D341Med (cell line): ENCODE data around the gene MAPKAPK2.

Experiments used
- DNase-seq: peaks from one replicate; pipeline ENCODE4 v3.0.0; 2012; ENCODE audit warnings: low spot score

The MAPKAPK2 gene

DNA sequence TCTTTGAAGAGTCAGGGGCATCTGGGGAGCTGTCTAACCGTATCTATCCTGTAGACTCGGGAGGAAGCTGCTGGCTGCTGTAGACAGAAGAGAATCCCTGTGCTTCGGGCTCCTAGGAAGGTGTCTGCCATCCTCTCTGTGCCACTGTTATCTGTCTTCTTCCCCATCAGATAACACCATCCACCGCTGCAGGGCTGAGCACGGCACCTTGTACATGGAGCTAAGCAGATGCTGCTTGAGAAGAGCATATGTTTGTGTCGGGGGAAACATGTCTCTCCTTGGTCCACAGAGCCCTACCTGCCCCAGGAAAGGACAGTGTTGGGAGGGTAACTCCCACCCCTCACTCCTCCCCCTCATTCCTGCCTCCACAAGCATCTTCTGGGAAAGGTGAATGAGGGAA lies 1.4 kb upstream of the MAPKAPK2 start:
- no peak for DNase-seq

DNA sequence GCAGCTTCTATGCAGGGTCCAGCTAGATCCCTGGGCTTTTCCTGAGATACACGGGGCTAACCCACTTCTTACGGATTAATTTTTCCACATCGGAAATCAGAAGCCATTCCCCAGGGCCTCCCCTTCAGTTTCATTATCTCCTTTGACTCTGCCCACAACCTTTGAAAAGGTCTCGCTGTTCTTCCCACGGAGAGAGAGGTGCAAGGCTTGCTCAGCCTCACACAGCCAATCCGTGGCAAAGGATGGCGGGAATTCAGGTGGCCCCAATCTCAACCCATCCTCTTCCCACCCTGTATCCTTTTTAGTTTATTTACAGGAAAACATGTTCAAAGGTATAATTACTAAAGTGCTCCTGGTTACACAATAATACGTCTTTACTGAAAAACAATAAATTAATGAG lies 702 bp upstream of the MAPKAPK2 start:
- DNase-seq: no peak

DNA sequence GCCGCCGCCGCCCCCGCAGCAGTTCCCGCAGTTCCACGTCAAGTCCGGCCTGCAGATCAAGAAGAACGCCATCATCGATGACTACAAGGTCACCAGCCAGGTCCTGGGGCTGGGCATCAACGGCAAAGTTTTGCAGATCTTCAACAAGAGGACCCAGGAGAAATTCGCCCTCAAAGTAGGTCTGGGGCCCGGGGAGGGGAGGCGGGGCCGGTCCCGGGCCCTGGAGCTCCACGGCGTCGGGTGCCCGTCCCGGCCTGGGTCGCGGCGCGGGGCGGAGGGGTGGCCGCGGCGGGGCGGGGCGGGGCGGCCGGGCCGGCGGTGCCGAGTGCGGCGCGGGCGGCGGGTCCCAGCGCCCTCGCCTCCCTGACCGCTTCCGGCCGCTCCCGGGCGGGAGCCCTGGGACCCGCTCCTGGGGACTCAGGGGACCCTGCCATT lies 646 bp downstream of the MAPKAPK2 start:
- peak; percentile 83 for DNase-seq

DNA sequence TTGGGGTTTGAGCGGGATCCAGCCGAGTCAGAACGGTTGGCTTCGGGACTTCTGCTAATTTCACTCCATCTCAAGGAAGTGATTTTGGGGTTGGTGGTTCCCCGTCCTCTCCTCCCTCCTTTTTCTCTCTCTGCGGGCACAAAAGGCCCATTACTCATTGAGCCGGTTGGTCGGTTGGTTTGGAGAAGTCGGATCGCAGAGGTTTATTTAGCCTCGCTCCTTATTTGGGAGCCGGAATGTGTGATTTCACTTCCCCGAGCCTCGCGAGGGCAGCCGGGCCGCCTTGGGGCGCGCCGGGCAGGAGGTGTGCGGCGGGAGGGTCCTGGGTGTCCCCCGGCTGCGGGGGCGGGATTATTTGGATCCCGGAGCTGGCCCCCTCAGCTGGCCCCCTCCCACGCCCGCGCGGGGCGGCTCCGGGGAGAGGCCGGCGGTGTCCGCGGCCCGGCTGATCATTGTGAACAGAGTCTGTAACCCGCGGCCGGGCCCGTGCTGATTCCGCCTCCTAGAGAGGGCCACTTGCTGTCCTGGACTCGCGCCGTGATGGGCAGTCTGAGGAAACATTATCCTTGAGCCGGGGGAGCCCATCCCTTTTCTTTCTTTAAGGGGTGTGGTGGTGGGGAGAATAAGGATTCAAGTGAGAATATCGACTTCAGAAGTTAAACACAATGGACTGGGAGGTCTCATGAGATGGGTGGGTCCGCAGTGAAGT lies 1.2 kb downstream of the MAPKAPK2 start:
- DNase-seq: peak; percentile 85

DNA sequence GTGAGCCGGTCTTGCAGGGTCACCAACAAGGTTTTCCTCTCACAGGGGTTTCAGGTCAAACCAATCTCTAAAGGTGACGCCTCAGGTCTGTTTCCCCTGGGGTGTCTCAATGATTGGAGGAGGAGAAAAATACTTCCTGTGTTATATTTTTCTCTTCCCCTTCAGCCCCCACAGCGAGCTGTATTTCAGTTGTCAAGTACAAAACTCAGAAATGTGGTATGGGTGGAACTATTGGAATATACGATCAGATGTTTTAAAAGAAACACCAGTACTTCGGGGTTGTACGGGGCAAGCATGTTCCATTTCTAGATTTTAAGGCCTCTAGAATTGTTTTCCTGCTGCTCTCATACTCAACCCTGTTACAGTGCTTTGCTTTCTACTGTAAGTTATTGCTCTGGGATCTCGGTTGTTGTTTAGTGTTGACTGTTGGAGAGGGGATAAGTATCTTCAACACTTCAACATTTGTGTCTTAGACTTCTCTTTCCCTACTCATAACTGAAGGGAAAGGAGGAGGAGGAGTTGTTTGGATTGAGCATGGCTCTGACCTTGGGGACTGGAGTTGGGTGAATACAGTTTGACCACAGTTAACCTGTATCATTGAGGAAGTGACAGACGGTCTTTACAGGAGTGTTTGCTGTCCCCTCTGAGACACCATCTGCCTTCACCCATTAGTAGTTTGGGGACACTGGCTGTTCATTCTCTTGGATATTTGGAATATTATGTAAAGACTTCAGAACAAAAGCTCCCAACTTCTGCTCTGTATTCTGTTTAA lies 2.0 kb downstream of the MAPKAPK2 start:
- no peak for DNase-seq

DNA sequence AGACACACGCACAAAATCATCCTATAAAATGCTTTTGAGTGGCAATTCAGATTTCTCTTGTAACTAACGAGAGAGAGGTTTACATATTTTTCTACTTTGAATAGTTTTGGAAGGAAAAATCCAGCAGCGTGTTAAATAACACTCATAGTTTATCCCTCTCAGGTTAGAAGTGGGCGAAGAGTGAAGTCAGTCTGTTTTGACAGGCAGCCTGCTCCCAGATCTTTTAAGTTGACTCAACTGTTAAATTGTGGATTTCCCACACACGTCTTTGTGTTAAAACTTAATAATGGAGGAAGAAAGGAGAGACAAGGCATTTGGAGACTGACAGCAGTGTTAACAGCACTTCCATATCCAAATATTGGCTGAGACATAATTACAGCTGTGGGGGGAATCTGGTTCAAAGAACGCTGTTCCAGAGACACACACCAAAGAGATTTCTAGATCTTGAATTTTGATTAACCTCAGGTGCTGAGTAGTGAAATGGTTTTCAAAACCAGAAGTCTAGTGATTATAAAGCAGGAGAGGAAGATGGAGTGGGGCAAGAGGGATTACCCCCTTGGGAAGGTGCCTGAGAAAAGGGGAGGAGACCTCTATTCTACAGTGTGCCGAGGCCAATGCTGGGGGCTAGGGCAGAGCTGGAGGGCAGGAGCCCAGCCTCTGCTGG lies 2.7 kb downstream of the MAPKAPK2 start:
- no peak for DNase-seq

DNA sequence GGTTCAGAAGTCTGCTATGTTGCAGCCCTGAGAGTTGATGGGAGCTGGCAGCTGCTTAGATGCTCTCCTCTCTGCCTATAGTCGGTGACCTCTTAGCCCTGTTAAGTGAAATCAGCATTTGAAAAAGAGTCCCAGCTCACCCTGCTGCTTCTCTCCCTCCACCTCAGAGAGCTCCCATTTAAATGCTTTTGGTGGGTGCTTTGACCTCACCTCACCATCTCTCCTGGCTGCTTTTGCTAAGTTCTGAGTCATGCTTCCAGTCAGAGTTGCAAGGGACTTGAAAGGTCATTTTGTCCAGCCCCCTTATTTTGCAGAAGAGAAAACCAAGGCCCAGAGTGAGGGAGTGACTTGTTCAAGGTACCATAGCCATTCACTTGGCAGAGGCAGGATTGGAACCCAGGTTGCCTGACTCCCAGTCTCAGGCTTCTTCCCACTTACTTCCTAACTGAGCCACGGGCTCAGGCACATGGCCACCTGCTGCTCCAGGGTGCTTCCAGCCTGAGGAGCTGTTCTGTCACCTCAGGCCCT lies 3.3 kb downstream of the MAPKAPK2 start:
- no peak for DNase-seq

DNA sequence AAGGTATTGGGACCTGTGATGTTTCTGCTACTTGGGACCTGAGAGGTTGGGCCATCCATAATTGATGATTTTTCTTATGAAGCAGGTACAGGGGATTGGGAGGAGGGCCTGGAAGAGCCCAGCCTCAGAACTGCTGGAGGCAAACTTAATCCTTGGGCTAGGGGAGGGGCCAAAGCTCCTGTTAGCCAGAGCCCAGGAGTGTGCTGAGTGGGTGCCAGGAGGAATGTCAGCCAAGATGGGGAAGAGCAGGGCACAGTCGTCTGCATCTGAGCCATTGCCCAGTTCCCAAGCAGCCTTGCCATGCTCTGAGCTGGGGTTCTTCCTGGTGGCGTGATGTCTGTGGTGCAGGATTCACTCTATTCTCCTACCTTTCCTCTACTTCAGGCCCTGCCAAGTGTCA lies 5.8 kb downstream of the MAPKAPK2 start:
- DNase-seq: no peak

DNA sequence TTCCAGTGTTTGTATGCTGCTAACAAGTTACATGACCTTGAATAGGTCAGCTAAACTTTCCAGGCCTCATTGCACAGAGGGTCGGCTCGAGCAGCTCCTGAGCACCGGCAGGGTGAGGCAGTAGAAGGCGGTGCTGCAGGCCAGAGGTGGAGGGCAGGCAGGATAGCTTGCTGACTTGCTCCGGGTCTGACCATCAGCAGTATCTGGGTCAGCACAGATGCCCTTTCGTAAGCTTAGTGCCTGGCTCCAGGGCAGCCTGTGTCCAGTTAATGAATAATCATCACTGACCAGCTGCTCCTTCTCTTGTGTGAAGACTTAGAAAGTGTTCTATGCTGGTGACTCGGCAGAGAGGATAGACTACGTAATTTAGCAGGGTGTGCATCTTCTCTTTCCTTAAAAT lies 6.9 kb downstream of the MAPKAPK2 start:
- no peak for DNase-seq

DNA sequence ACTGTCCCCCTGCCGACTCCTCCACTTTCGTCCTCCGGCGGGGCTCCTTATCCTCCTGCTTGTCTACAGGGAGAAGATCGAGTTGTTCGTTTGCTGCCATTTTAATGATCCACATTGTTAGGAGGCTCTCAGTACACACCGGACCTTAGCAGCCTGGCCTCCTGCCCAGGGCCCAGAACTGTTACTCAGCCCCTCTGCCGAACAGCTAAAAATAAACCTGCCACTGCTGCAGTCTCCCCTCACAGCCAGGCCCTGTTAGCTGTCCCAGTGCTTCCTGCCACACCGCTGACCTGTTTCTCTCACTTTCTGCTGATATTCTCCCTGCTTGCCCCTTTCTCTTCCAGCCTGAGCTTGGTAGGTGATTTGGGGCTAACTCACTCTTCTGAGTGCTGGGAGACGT lies 8.3 kb downstream of the MAPKAPK2 start:
- no peak for DNase-seq

DNA sequence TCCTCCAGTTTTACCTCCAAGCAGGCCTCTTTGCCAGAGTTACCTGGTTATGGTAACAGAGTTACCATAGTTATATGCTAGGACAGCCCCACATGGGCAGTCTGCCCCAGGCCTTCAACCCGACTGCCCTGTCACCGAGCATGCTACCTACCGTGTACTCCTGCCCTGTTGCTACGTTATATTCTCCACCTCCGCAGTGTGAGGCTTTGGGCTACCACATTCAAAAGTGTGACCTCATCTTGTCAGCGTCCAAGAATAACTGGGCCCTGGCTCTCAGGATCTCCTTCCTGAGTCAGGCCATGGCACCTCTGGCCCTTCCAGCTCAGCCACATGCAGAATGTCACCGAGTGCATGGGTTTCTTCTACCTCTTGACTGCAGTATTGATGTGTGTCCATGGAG lies 8.9 kb downstream of the MAPKAPK2 start:
- no peak for DNase-seq

DNA sequence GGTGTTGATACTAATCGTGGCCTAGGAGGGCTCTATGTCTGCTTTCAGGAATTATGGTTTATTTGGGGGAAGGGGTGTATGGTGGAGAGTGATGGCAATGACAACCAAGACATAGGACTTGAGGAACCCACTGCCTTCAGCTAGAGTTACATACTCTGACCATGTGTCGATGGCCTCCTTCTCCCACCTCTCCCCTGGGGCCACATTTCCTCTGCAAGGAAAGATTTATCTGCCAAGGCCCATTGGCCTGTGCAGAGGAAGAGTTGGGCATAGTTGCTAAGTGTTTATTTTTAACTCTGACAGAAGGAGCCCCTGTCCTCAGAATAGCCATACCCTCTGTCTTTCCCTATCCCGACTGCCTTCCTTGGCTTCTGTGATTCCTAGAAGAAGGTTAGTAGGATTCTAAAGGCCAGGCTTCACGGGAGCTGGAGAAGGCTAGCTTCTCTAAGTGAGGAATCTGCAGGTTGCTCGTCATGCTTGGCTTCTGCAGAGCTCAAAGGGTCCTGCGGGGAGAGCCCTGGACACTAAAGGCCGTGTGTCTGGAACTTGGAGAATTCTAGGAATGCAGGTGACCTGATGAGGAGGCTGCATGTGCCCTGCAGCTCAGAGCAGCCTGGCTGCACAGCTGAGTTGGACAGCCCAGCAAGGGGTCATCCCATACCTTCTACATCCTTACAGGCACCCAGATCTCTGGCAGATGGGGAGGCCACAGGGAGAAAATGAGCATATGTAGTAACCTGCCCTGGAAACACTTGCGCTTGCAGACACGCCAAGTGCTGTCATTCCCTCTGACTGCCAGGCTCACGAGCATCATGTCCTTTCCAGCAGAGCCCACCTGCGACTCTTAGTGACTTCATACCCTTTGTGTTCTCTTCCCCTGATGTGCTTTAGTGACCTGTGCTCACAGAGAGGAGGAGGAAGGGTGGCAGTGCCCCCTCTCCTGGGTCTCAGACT lies 9.7 kb downstream of the MAPKAPK2 start:
- DNase-seq: no peak

DNA sequence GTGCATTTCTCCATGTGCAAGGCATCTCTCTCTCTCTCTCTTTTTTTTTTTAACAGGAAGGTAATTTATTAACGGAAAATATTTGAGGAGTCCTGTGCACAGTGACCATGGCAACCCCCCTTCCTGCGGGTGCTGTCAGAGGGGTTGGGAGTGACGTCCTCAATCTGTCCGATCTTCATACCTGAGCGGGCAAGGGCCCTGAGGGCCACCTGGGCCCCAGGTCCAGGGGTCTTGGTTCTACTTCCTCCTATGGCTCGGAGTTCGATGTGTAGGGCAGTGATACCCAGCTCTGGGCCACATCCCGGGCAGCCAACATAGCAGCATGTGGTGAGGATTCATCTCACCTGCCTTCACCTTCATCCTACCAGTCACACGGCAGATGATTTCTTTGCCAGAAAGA lies 11.0 kb downstream of the MAPKAPK2 start:
- DNase-seq: no peak

DNA sequence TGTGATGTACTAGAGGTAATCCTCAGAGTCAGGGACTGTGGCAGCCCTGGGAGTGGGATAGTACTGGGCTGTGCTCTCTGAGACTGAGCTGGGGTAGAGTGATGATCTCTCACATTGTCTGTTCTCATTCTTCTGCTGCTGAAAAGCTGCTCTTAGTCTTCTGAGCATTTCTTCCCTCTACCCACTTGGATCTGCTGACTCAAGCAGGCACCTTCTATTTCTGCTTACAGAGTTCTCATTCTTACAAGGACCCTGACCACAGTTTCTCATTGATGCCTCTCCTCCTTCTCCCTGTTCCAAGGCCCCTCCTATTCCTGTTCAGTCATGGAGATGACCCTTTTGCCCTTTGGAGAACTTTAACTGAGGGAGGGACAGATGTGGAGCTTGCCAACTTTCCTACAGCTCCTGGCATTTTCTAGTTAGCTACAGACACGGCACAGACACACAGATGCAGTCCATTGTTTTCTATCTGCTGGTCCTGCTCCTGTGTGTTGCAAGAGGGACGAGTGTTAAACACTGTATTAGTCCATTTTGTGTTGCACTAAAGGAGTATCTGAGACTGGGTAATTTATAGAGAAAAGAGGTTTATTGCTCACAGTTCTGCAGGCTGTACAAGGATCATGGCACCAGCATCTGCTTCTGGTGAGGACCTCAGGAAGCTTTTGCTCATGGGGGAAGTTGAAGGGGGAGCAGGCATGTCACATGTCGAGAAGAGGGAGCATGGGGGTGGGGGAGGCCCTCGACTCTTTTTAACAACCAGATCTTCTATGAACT lies 12.3 kb downstream of the MAPKAPK2 start:
- DNase-seq: no peak

DNA sequence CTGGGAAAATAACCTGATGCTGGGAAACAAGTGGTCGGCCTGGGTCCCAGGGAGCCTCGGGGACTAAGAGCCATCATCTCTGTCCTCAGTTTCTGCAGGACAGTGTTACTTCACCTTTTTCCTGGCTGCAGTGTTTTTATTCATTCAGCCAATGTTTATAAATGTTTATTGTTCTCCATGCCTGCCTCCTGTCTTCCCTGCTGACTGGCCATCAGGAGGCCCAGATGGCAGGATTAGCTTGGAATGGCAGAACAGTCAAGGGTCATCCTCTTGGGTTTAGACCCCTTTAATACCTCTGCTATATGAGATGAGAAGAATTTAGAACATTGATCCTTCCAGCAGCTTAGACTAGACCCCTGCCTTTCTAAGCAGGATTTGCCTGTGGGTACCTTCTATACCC lies 13.3 kb downstream of the MAPKAPK2 start:
- no peak for DNase-seq

DNA sequence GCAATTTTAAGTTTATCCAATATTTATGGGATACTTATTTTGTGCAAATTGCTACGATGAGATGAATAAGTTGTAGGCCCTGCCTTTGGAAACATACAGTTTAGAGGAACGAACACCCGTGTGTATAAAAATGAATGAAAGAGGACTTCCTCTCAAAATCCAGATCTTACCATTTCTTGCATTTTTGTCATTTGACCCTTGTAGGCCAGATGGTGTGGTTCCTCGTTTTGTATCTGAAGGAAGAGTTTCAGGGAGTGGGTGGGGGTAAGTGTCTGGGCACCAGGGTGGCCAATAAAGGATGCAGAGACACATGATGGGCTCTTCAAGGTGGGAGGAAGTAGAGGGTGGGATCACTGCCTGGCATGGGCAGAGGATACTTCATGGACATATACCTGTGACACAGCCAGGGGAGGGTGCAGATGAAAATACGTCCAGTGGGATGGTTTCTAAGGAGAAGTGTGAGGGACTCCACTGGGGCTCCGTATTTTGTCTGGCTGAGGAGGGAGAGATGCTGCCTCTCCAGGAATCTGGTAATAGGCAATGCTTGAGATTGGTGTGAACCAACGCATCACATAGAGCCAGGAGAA lies 14.4 kb downstream of the MAPKAPK2 start:
- DNase-seq: no peak

DNA sequence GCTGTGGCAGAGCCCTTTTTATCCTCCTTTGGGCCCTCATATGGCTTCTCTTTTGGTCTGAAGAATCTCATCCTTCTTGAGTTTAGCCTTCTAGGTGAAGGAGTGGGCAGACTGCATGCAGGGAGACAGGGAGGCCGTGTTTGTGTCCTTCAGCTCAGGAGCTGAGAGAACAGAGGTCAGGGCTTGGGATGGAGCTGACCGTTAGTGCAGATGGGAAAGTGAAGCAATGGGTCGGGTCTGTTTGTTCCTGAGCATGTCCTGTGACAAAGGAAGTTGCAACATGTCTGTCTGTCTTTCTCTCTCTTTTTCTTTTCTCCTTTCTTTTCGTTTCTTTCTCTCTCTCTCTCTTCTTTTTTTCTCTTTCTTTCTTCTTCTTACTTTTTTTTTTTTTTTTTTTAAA lies 14.9 kb downstream of the MAPKAPK2 start:
- no peak for DNase-seq

DNA sequence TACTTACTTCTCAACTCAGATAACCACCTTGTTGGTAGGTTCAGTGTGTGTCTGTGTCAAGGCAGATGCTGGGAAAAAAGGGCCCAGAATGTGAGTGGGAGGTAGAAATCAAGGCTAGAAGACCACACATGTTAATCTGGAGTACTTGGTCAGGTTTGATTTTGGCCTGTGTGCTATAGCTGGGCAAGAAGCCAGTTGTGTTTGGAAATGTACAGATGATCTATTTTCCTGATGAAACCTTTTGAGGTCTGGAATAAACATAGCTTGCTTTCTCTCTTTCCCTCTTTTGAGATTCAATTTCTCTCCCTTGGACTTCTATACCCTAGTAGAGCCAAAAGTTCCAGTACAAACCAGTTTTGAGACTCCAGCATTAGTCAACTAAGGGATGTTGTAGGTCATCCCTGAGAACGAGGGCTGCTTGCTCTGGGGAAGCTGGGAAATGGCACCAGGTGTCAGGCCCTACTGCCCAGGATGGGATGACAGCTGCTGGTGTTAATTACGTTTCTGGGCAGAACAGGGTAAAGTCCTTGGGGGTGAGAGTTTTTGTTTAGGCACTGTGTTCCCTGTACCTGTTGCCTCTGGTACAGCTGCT lies 15.8 kb downstream of the MAPKAPK2 start:
- no peak for DNase-seq

DNA sequence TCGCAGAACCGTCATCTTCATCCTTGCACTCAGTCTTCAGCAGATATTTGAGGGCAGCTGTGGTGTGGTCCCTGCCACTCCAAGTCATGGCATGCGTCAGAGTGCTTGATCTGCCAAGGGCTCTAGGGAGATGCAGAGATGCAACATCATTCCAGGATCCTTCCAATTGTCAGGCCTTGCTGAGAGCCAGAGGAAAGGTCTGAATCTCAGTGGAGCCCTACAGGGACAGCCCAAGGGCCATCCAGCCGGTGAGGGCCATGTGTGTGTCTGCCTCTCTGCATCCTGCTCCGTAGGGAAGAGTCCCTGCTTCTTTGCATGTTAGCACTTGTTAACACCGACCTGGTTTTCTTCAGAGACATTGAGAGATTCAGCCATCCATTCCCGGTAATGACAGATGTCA lies 17.6 kb downstream of the MAPKAPK2 start:
- no peak for DNase-seq

DNA sequence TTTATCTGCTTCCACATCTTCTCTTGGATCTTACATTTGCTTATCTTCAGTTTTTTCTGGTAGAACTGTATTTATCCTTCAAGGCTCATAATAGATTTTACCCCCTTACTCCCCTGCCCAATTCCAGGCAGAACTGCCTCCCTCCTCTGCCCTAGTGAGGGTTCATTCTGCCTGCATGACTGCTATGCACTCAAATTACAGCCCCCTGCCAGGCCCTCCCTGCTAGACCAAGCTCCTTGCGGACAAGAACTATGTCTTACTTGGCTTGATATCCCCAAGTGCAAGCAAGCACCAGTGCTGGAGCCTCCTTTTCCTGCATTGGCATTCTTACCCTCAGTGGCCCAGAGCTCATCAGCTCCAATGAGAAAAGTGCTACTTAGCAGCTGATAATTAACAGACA lies 18.1 kb downstream of the MAPKAPK2 start:
- no peak for DNase-seq
